Measurements from ENCODE around the gene AHSA1. TPM values are rescaled to one million over a fixed set of nuclear protein-coding genes. Genes with fewer than 3 reads are reported as not detected.

AHSA1 gene
- total RNA-seq, 1 donor from 2014 or later, result 202 TPM

- H3K27ac Mint-ChIP-seq, result no peak overlapping the region
- no peaks in the 10 kb centered on the region for H3K27me3 Mint-ChIP-seq
- H3K4me1 Mint-ChIP-seq (ENCODE audit: unreplicated experiment), result no peaks in the 10 kb centered on the region
- H3K36me3 Mint-ChIP-seq, result peaks cover 15% of the 10 kb centered on the region
- no peak overlapping the region for H3K4me3 Mint-ChIP-seq
- no peaks in the 10 kb centered on the region for H3K9me3 Mint-ChIP-seq
- DNase-seq (ENCODE audit: extremely low spot score, unreplicated experiment), result no peak
- TF ChIP-seq, protein P1, sequence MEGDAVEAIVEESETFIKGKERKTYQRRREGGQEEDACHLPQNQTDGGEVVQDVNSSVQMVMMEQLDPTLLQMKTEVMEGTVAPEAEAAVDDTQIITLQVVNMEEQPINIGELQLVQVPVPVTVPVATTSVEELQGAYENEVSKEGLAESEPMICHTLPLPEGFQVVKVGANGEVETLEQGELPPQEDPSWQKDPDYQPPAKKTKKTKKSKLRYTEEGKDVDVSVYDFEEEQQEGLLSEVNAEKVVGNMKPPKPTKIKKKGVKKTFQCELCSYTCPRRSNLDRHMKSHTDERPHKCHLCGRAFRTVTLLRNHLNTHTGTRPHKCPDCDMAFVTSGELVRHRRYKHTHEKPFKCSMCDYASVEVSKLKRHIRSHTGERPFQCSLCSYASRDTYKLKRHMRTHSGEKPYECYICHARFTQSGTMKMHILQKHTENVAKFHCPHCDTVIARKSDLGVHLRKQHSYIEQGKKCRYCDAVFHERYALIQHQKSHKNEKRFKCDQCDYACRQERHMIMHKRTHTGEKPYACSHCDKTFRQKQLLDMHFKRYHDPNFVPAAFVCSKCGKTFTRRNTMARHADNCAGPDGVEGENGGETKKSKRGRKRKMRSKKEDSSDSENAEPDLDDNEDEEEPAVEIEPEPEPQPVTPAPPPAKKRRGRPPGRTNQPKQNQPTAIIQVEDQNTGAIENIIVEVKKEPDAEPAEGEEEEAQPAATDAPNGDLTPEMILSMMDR (conservative IDR thresholded peaks at IDR 0.05), result no peak
Observed at GRCh38 chr14:77511486-77512162, 53.7 kb downstream of the AHSA1 start.

- Mint-ChIP-seq H3K9me3 (no peaks in the 10 kb centered on the region), H3K4me3 (no peak overlapping the region), H3K27me3 (no peaks in the 10 kb centered on the region), H3K27ac (no peak overlapping the region), H3K36me3 (peaks cover 28% of the 10 kb centered on the region), H3K4me1 (ENCODE audit: unreplicated experiment) (no peaks in the 10 kb centered on the region)
- TF ChIP-seq, protein P1 (conservative IDR thresholded peaks at IDR 0.05), result no peak
- no peak for DNase-seq (ENCODE audit: extremely low spot score, unreplicated experiment)
Observed at GRCh38 chr14:77516126-77516525, 58.2 kb downstream of the AHSA1 start.

Other genes with a start within 250 kb of the AHSA1 start
- gene NGB, start 186.9 kb upstream of the AHSA1 start, total RNA-seq (ENCODE audit: low replicate concordance), result not detected in 2 replicates
- 45.4 and 51.5 TPM in 2 replicates for gene POMT2, start 137.2 kb upstream of the AHSA1 start, total RNA-seq (ENCODE audit: low replicate concordance)
- 16.0 and 18.9 TPM in 2 replicates for gene GSTZ1, start 137.1 kb upstream of the AHSA1 start, total RNA-seq (ENCODE audit: low replicate concordance)
- 17.4 and 17.5 TPM in 2 replicates for gene TMED8, start 81.0 kb upstream of the AHSA1 start, total RNA-seq (ENCODE audit: low replicate concordance)
- 4.0 and 9.7 TPM in 2 replicates for gene SAMD15, start 80.7 kb upstream of the AHSA1 start, total RNA-seq (ENCODE audit: low replicate concordance)
- gene NOXRED1, start 34.6 kb upstream of the AHSA1 start, total RNA-seq (ENCODE audit: low replicate concordance), result 0.46 and 0.57 TPM in 2 replicates
- 24.0 and 25.0 TPM in 2 replicates for gene VIPAS39, start 492 bp upstream of the AHSA1 start, total RNA-seq (ENCODE audit: low replicate concordance)
- 0.46 and 1.2 TPM in 2 replicates for gene ISM2, start 40.7 kb downstream of the AHSA1 start, total RNA-seq (ENCODE audit: low replicate concordance)
- 40.9 and 134 TPM in 2 replicates for gene SPTLC2, start 158.5 kb downstream of the AHSA1 start, total RNA-seq (ENCODE audit: low replicate concordance)
- gene ALKBH1, start 249.9 kb downstream of the AHSA1 start, total RNA-seq (ENCODE audit: low replicate concordance), result 14.5 and 19.1 TPM in 2 replicates